HG02798 (cell line): Measurements from ENCODE around the gene ARG2.

ENCODE experiments used
- ATAC-seq: cut with Tn5 transposase; IDR thresholded peaks from one replicate; pipeline ENCODE4 v1.9.1; 2021; ENCODE audit warnings: mild to moderate bottlenecking; ENCODE audit not compliant: unreplicated experiment, poor library complexity

The ARG2 gene

DNA sequence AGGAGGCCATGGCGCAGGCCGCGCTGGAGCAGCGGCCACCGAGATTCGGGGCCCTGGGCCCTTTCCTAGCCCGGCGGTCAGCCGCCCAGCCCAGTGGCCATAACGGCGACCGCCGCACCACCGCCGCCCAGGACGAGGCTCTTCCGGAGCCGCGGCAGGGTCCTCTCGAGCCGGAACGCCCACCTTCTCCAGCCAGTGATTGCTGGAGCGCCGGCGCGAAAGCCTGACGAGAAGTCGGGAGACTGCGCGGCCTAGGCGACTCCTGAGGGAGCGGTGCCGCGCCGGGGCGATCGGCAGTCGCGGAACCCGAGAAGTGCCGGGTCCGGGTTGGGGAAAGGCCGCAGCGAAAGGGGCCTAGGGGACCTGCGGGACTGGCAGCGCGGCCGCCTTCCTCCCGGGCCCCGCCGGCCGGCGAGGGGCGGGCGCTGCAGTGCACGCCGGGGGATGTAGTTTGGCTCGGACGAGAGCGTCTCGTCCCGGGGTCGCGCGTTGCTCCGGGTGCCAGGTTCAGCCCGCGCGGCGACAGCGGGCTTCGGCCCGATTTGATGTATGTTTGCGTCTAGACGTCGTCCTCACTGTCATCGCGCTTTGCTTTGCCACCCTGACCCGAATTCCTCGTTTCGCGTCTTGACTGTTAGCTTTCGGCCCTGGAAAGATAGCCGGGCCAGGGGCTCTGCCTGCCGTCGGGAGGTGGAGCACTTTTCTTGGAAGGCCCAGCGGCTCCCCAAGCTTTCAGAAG is 54.9 kb downstream of the ARG2 start, which contains the start of gene VTI1B:
VTI1B (minus strand) TSS at position 153 of the 739 bp plus-strand sequence; CDS start at position 10, 143 bp downstream.
- peak; percentile 93 for ATAC-seq

DNA sequence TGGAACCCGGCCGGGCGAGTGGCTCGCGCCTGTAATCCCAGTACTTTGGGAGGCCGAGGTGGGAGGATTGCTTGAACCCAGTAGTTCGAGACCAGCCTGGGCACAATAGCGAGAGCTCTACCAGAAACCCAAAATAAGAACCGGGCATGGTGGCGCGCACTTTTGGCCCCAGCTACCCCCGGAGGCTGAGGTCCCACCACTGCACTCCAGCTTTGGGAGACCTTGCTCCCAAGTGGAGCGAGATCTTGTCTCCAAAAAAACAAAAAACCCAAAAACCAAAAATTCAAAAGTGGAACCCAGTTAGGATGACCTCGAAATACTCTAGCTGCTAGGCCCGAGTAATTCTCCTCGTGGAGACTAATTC is 55.5 kb downstream of the ARG2 start:
- ATAC-seq = no peak

DNA sequence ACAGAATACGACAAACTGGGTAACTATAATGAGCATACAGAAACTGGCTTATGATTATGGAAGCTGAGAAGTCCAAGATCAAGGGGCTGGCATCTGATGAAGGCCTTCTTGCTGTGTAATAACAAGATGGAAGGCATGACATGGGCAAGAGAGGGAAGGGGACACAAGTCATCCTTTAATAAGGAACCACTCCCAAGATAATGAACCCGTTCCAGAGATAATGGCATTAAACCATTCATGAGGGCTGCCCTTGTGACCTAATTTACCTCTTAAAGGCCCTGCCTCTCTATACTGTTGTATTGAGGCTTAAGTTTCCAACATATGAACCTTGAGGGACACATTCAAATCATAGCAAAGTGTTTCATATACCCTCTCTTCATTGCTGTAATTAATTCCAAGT is 59.3 kb downstream of the ARG2 start:
- ATAC-seq = no peak

DNA sequence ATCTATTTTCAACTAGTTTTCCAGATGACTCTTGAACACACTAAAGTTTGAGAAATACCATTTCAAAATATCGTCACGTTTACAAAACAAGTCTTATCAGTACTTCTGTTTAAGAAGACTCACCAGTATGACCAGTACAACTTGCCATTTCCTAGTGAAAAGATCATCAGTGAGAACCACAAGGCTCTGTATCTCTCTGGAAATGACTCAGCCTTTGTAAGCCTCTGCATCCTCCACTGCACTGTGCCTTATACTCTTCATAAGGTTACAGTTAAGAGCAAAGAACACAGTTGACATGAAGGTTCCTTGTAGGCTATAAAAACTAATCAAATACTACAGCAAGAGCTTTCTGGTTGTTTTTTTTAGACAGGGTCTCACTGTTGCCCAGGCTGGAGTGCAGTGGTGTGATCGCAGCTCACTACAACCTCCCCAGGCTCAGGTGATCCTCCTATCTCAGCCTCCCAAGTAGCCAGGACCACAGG is 60.4 kb downstream of the ARG2 start:
- ATAC-seq = peak; percentile 96

DNA sequence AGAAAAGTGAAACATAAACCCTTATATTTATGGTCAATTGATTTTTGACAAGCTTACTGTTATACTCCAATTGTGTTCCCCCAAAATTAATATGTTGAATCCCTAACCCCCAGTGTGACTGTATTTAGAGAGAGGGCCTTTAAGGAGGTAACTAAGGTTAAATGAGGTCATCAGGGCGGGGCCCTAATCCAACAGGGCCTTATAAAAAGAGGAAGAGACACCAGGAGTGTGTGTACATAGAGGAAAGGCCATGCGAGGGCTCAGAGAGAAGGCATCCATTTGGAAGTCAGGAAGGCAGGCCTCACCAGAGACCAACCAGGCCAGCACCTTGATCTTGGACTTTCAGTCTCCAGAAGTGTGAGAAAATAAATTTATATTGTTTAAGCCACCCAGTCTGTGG is 61.2 kb downstream of the ARG2 start:
- ATAC-seq = no peak

DNA sequence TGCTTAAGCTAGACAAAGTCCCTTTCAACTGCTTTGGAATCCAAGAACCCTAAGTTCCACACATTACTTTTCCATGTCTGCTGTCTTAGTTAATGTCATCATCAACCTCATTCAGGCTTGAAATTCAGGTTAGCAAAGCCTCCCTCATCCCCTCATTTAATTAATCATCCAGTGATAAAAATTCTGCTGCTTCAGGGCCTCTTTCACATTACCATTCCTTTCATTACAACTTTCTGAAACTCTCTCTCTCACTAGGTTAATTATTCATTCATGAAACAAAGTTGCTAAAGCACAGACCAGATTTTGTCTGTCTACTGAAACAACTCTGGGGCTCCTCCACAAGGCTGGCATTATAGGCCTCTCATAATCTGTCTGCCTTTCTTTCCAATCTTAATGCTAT is 64.1 kb downstream of the ARG2 start:
- ATAC-seq = no peak

DNA sequence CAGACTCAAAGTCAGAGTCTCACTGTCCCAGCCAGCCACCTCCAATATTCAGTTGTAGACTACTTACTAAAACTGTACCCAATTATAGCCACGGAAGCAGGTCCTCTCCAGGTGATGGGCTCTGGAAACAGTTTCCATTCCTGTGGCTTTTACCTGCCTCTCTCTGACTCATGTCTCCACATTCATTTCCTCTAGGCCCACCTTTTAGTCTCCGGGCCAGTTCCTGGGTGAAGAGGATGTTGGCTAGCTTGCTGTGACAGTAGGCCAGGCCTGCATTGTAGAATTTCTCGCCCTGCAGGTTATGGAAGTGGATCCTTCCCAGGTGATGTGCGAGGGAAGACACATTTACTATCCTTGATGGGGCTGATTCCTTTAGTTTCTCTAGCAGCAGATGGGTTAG is 70.3 kb downstream of the ARG2 start:
- no peak for ATAC-seq

DNA sequence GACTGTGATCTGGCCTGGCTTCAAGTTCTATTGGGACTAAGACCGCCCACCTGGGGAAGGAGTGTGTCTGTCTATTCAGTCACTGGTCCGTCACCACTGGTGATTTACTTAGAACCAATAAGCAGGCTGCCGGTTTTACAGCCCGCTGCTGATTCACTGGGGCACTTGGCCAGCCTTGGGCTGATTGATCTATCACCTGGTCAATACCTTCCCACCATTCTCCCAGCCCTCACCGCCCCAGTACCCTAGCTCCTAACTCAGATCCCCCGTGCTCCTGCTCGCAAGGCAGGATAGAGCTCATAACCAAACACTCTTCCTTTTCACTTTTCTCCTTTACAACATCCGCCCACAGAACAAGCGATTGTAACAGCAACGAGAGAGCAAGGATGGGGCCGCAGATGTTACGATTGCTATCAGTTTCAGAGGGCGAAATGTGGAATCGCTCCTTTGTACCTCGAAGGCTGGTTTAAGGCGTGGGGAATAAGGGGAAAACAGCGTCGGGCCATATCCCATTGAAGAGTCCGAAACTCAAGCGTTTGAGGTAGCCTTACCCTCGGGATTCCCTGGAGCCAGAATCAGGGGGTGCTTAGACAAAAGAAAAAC is 75.2 kb downstream of the ARG2 start:
- ATAC-seq = peak; percentile 91

DNA sequence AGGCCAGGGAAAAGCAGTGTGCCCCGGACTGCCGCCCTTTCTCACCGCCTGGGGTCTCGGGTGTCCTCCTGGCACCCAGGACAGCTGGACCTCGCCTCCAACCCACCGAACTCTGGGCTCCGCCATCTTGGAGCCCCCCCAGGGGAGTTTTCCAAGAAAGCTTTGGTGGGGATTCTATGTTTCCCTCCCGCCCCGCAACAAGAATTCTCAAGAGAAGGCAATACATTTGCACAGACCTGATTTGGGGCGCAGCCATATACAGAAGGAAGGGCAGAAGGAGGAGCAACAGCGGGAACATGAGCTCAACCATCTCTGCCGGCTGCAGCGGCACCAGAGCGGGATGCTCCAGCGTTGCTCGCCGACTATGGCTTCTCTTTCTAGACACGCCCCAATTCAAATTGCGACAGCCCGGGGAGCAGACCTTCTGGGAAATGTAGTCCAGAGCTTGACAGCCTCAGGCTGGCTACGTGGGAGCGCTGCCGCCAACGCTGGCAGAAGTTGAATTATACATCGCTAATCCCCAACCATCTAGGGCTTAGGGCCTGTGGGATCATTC is 75.8 kb downstream of the ARG2 start, which contains the start of gene RDH11:
RDH11 (minus strand) TSS at position 371 of the 556 bp plus-strand sequence; CDS start at position 310, 61 bp downstream.
- ATAC-seq = peak; percentile 90

DNA sequence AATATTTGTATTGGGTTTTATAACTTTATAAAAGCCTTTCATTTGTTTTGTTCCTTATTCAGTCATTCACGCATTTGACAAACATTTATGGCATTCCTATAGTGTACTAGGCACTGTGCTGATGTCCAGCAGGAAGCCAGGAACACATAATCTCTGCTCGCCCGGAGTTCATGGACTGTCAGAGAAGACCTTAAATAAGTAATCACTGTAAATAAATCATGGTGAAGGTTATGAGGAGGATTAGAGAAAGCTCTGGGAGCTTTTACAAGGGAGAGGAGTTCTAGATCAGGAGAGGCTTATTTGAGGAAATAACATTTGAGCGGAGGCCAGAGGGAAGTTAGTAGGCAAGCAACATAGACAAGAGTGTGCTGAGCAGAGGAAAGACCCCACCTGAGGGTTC is 77.3 kb downstream of the ARG2 start:
- ATAC-seq = no peak

DNA sequence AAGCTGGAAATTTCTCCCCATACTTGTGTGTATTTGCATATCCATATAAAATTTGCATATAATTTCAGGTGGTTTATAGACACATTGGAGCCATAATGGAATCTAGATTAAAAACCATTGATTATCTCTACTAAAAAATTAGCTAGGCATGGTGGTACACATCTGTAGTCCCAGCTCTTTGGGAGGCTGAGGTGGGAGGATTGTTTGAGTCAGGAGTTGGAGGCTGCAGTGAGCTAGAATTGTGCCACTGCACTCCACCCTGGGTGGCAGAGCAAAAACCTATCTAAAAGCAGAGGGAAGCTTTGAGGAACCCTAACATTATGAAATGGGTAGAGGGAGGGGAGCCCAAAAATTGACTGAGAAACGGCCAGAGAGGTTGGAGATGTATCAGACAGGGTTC is 78.5 kb downstream of the ARG2 start:
- ATAC-seq = no peak
